Fibroblast of lung (primary cell): Measurements from ENCODE around the gene TTC1. TPM values are rescaled to one million over a fixed set of nuclear protein-coding genes. Genes with fewer than 3 reads are reported as not detected.

Experiments
- DNase-seq, 2 donors: peaks; one replicate each; pipeline versions ENCODE4 v3.0.0 to v3.0.0-alpha.2; 2010; ENCODE audit warnings: low read depth in 2 of 2
- H2AFZ ChIP-seq: 2 replicates; pipeline ENCODE4 v1.5.1; 2012; ENCODE audit warnings: low read length, control low read depth, inconsistent platforms
- H3K27ac ChIP-seq: 2 replicates; pipeline ENCODE4 v1.5.1; 2011; ENCODE audit warnings: low read length, control low read depth; ENCODE audit not compliant: insufficient read depth
- H3K27me3 ChIP-seq: 2 replicates; pipeline ENCODE4 v1.5.1; 2011; ENCODE audit warnings: mild to moderate bottlenecking, low read length; ENCODE audit not compliant: control insufficient read depth, insufficient read depth
- H3K36me3 ChIP-seq: 2 replicates; pipeline ENCODE4 v1.5.1; 2011; ENCODE audit warnings: low read length; ENCODE audit not compliant: control insufficient read depth, insufficient read depth
- H3K4me1 ChIP-seq: 2 replicates; pipeline ENCODE4 v1.5.1; 2011; ENCODE audit warnings: low read length; ENCODE audit not compliant: control insufficient read depth, insufficient read depth; ENCODE audit errors: extremely low read depth
- H3K4me2 ChIP-seq: 2 replicates; pipeline ENCODE4 v1.5.1; 2011; ENCODE audit warnings: low read length, control low read depth; ENCODE audit not compliant: insufficient read depth; ENCODE audit errors: extremely low read depth
- H3K4me3 ChIP-seq, 4 experiments: fragments of 200-600 bp in 1 of 4; sonication (generic) in 1 of 4; replicated peaks in 1 of 4; 2 replicates each; pipeline ENCODE4 v1.5.1; 2011 to 2016; ENCODE audit warnings: low read length in 4 of 4, low read depth in 3 of 4, mild to moderate bottlenecking in 3 of 4, control low read depth in 2 of 4, inconsistent platforms in 1 of 4, mixed read lengths in 1 of 4; ENCODE audit not compliant: insufficient read depth in 1 of 4; ENCODE audit errors: control extremely low read depth in 1 of 4
- H3K79me2 ChIP-seq: 2 replicates; pipeline ENCODE4 v1.5.1; 2012; ENCODE audit warnings: mild to moderate bottlenecking, low read length, inconsistent platforms; ENCODE audit not compliant: control insufficient read depth, insufficient read depth
- H3K9ac ChIP-seq: 2 replicates; pipeline ENCODE4 v1.5.1; 2011; ENCODE audit warnings: mild to moderate bottlenecking, low read length, control low read depth; ENCODE audit not compliant: insufficient read depth
- H3K9me3 ChIP-seq: 2 replicates; pipeline ENCODE4 v1.5.1; 2012; ENCODE audit warnings: low read depth, low read length; ENCODE audit not compliant: control insufficient read depth, insufficient read depth
- H4K20me1 ChIP-seq: 2 replicates; pipeline ENCODE4 v1.5.1; 2011; ENCODE audit warnings: low read length; ENCODE audit not compliant: control insufficient read depth, insufficient read depth; ENCODE audit errors: extremely low read depth
- CTCF ChIP-seq, 2 donors: IDR thresholded peaks in 1 of 2; conservative IDR thresholded peaks in 1 of 2; 1 replicate in 1 of 2; 2 replicates in 1 of 2; pipeline ENCODE4 v1.5.1; 2011 to 2012; ENCODE audit warnings: low read length in 2 of 2, control low read depth in 1 of 2, inconsistent platforms in 1 of 2, low read depth in 1 of 2, mild to moderate bottlenecking in 1 of 2
- EZH2 ChIP-seq: IDR thresholded peaks from 2 replicates; pipeline ENCODE4 v1.5.1; 2012; ENCODE audit warnings: low read length, control low read depth, mild to moderate bottlenecking; ENCODE audit errors: missing control alignments
- polyA minus RNA-seq: library from RNA; depleted of rRNA, polyadenylated mRNA; stranded (reverse); fragments of >200 nt; gene quantifications from 2 replicates; pipeline ENCODE4 v1.2.3, GENCODE V29; 2011; ENCODE audit warnings: low replicate concordance
- polyA plus RNA-seq, 2 donors: library from polyadenylated mRNA; depleted of rRNA in 1 of 2; stranded (reverse) in 1 of 2; unstranded in 1 of 2; fragments of >200 nt; gene quantifications; 2 replicates each; pipeline ENCODE4 v1.2.1, GENCODE V29; 2011 to 2012; ENCODE audit warnings: missing spikeins in 1 of 2
- total RNA-seq: library from RNA; depleted of rRNA; stranded (reverse); fragments of >200 nt; gene quantifications from 2 replicates; pipeline ENCODE4 v1.2.1, GENCODE V29; 2014

The TTC1 gene
- total RNA-seq (39.5 and 41.6 TPM in 2 replicates), polyA plus RNA-seq (63.7 and 68.3 TPM in 2 replicates), polyA minus RNA-seq (38.8 and 43.5 TPM in 2 replicates)
- polyA plus RNA-seq (2012) = 55.9 and 67.3 TPM in 2 replicates

GRCh38 chr5:160008877-160009590 is at the start of gene TTC1:
Gene TTC1 (plus strand): TSS chr5:160009139. CDS start chr5:160010529, 1,390 bp downstream.
- no peaks in the 10 kb centered on the region for H4K20me1 ChIP-seq
- peak; percentile 99 for DNase-seq
- H3K4me2 ChIP-seq = peak within 1 kb of the TSS; percentile 96
- H3K9me3 ChIP-seq = no peaks in the 10 kb centered on the region
- H3K36me3 ChIP-seq = no peaks in the 10 kb centered on the region
- peak within 1 kb of the TSS; percentile 95 for H3K27ac ChIP-seq
- H3K27me3 ChIP-seq = no peaks in the 10 kb centered on the region
- H3K9ac ChIP-seq = peak within 1 kb of the TSS; percentile 72
- TF ChIP-seq CTCF (conservative IDR thresholded peaks at IDR 0.05 in 1 of 2, IDR thresholded peaks at IDR 0.05 in 1 of 2; ENCODE audit: low read depth in 1 of 2, low read length in 2 of 2) = no peak
- no peak for TF ChIP-seq EZH2
- H3K4me1 ChIP-seq = no peaks in the 10 kb centered on the region
- peak within 1 kb of the TSS; percentile 97 for H2AFZ ChIP-seq
- peak within 1 kb of the TSS; percentile 84 to 100 (median 98) for H3K4me3 ChIP-seq
- H3K79me2 ChIP-seq = peaks cover 23% of the 10 kb centered on the region

- Histone ChIP-seq H3K79me2 (no peaks in the 10 kb centered on the region), H4K20me1 (no peaks in the 10 kb centered on the region), H3K4me3 (no peak overlapping the region), H3K27ac (no peak overlapping the region), H3K9ac (no peak overlapping the region), H3K4me1 (no peaks in the 10 kb centered on the region), H2AFZ (no peak overlapping the region), H3K36me3 (no peaks in the 10 kb centered on the region), H3K9me3 (no peaks in the 10 kb centered on the region), H3K27me3 (no peaks in the 10 kb centered on the region), H3K4me2 (no peak overlapping the region)
- no peak for TF ChIP-seq CTCF (conservative IDR thresholded peaks at IDR 0.05 in 1 of 2, IDR thresholded peaks at IDR 0.05 in 1 of 2; ENCODE audit: low read depth in 1 of 2, low read length in 2 of 2)
- TF ChIP-seq EZH2 = no peak
- no peak for DNase-seq
Measured at GRCh38 chr5:159961176-159962160, 47.5 kb upstream of the TTC1 start.

GRCh38 chr5:159962214-159962613 is 46.7 kb upstream of the TTC1 start:
- Histone ChIP-seq H3K27me3 (no peaks in the 10 kb centered on the region), H3K36me3 (no peaks in the 10 kb centered on the region), H3K27ac (no peak overlapping the region), H3K79me2 (no peaks in the 10 kb centered on the region), H4K20me1 (no peaks in the 10 kb centered on the region), H3K9me3 (no peaks in the 10 kb centered on the region), H3K4me1 (no peaks in the 10 kb centered on the region), H3K4me2 (no peak overlapping the region), H3K4me3 (no peak overlapping the region), H2AFZ (no peak overlapping the region), H3K9ac (no peak overlapping the region)
- TF ChIP-seq EZH2 (no peak), CTCF (conservative IDR thresholded peaks at IDR 0.05 in 1 of 2, IDR thresholded peaks at IDR 0.05 in 1 of 2; ENCODE audit: low read depth in 1 of 2, low read length in 2 of 2) (no peak)
- no peak for DNase-seq
